Endothelial cell of umbilical vein (primary cell): ENCODE measurements around the gene PCDHGA1. TPM values are rescaled to one million over a fixed set of nuclear protein-coding genes. Genes with fewer than 3 reads are reported as not detected.

ENCODE experiments used
- BruUV-seq: library from RNA; stranded (reverse); fragments of 400-500 nt; replicated peaks from 2 replicates; lab custom pipeline; 2021; lab: Mats Ljungman, UMichigan
- CTCF ChIA-PET: fragments of 300-600, 350-600 bp; sonication (Branson Sonifier 250); formaldehyde crosslinking; loops from one replicate; lab custom pipeline; 2021; ENCODE audit warnings: antibody characterized with exemption, inconsistent platforms; lab: Charles Lee
- POLR2A ChIA-PET: fragments of 300-600, 350-600 bp; sonication (Branson Sonifier 250); formaldehyde crosslinking; loops from one replicate; lab custom pipeline; 2021; ENCODE audit warnings: antibody characterized with exemption, inconsistent platforms; lab: Charles Lee
- DNase-seq: peaks from one replicate; pipeline ENCODE4 v3.0.0-alpha.2; 2011; ENCODE audit warnings: low read depth, low spot score
- FAIRE-seq: peaks from 2 replicates; lab custom pipeline; 2011; peaks lifted over from hg19 to GRCh38; lab: Jason Lieb, UNC
- H2AFZ ChIP-seq: 2 replicates; pipeline ENCODE4 v1.6.0; 2012; ENCODE audit warnings: low read depth, low read length, control low read depth, inconsistent platforms
- H3K27ac ChIP-seq: 2 replicates; pipeline ENCODE4 v1.5.1; 2011; ENCODE audit warnings: low read depth, mild to moderate bottlenecking, control low read depth, low read length, moderate library complexity; ENCODE audit not compliant: insufficient read depth
- H3K27me3 ChIP-seq, 2 experiments: 2 replicates each; pipeline versions ENCODE4 v1.6.0 to v1.6.1; 2011; ENCODE audit warnings: low read length in 2 of 2, mixed read lengths in 1 of 2; ENCODE audit not compliant: control insufficient read depth in 2 of 2, insufficient read depth in 2 of 2
- H3K36me3 ChIP-seq, 2 experiments: 2 replicates in 1 of 2; 3 replicates in 1 of 2; pipeline ENCODE4 v1.5.1; 2011; ENCODE audit warnings: low read length in 2 of 2, mild to moderate bottlenecking in 1 of 2, moderate library complexity in 1 of 2; ENCODE audit not compliant: control insufficient read depth in 2 of 2, insufficient read depth in 2 of 2; ENCODE audit errors: extremely low read depth in 1 of 2
- H3K4me1 ChIP-seq: 3 replicates; pipeline ENCODE4 v1.5.1; 2011; ENCODE audit warnings: mild to moderate bottlenecking, low read length; ENCODE audit not compliant: control insufficient read depth, insufficient read depth; ENCODE audit errors: extremely low read depth
- H3K4me2 ChIP-seq: 2 replicates; pipeline ENCODE4 v1.6.1; 2011; ENCODE audit warnings: low read length, control low read depth, mixed read lengths; ENCODE audit not compliant: insufficient read depth
- H3K4me3 ChIP-seq, 3 experiments: fragments of 200-600 bp in 1 of 3; sonication (generic), shearing (Covaris generic) in 1 of 3; replicated peaks in 1 of 3; 2 replicates each; pipeline ENCODE4 v1.5.1; 2011 to 2016; ENCODE audit warnings: control low read depth in 3 of 3, low read length in 3 of 3, mild to moderate bottlenecking in 2 of 3, inconsistent platforms in 1 of 3, low read depth in 1 of 3, moderate library complexity in 1 of 3; ENCODE audit not compliant: insufficient read depth in 1 of 3
- H3K79me2 ChIP-seq: 2 replicates; pipeline ENCODE4 v1.6.0; 2012; ENCODE audit warnings: low read length, inconsistent platforms; ENCODE audit not compliant: control insufficient read depth, insufficient read depth
- H3K9ac ChIP-seq: replicated peaks from 2 replicates; pipeline ENCODE3; 2011; ENCODE audit warnings: low read length, control low read depth; ENCODE audit not compliant: insufficient read depth; ENCODE audit errors: extremely low read depth
- H3K9me1 ChIP-seq: replicated peaks from 3 replicates; pipeline ENCODE4 v1.6.0; 2011; ENCODE audit warnings: mild to moderate bottlenecking, low read length; ENCODE audit not compliant: control insufficient read depth, insufficient read depth; ENCODE audit errors: extremely low read depth
- H3K9me3 ChIP-seq: replicated peaks from 2 replicates; pipeline ENCODE4 v1.5.1; 2012; ENCODE audit warnings: low read length, inconsistent platforms; ENCODE audit not compliant: control insufficient read depth, insufficient read depth
- H4K20me1 ChIP-seq: replicated peaks from 2 replicates; pipeline ENCODE3; 2011; ENCODE audit warnings: mild to moderate bottlenecking, low read length; ENCODE audit not compliant: control insufficient read depth, insufficient read depth; ENCODE audit errors: extremely low read depth
- EZH2 ChIP-seq: IDR thresholded peaks from 2 replicates; pipeline ENCODE4 v1.6.1; 2012; ENCODE audit warnings: borderline replicate concordance, low read depth, mild to moderate bottlenecking, moderate library complexity, low read length, inconsistent platforms; ENCODE audit not compliant: severe bottlenecking
- FOS ChIP-seq: IDR thresholded peaks from 2 replicates; pipeline ENCODE4 v1.6.1; 2011; ENCODE audit warnings: mild to moderate bottlenecking, low read length, moderate library complexity, borderline replicate concordance; ENCODE audit not compliant: insufficient read depth
- GATA2 ChIP-seq: IDR thresholded peaks from 2 replicates; pipeline ENCODE4 v1.7.0; 2011; ENCODE audit warnings: low read depth, mild to moderate bottlenecking, moderate library complexity, mixed read lengths, low read length; ENCODE audit not compliant: insufficient read length, insufficient read depth
- JUN ChIP-seq: IDR thresholded peaks from 2 replicates; pipeline ENCODE4 v1.6.1; 2011; ENCODE audit warnings: borderline replicate concordance, low read depth; ENCODE audit not compliant: insufficient read length, insufficient read depth
- MAX ChIP-seq: IDR thresholded peaks from 2 replicates; pipeline ENCODE4 v1.6.1; 2011; ENCODE audit not compliant: insufficient read depth, insufficient read length
- MYC ChIP-seq: IDR thresholded peaks from one replicate; pipeline ENCODE4 v1.6.1; 2011; ENCODE audit warnings: mild to moderate bottlenecking, low read depth, low read length
- POLR2A ChIP-seq: IDR thresholded peaks from 2 replicates; pipeline ENCODE4 v1.6.1; 2012; ENCODE audit warnings: low read depth, mild to moderate bottlenecking, control low read depth, low read length
- POLR2AphosphoS5 ChIP-seq: IDR thresholded peaks from 2 replicates; pipeline ENCODE4 v1.6.1; 2012; ENCODE audit warnings: low read depth, mild to moderate bottlenecking, control low read depth, low read length, moderate library complexity; ENCODE audit not compliant: insufficient read depth
- dilution Hi-C: fragments of 300-500 bp; cut with MboI; formaldehyde crosslinking; loops from one replicate; pipeline ENCODE4 v1.15.0; 2019; ENCODE audit warnings: low sequenced_read_pairs; ENCODE audit not compliant: extremely low pct_ligation_motif_present
- intact Hi-C: fragments of 100-400 bp; cut with micrococcal nuclease; formaldehyde crosslinking; loops from one replicate; pipeline ENCODE4 v1.10.0; 2022
- polyA plus RNA-seq, 4 experiments: library from polyadenylated mRNA; depleted of rRNA in 3 of 4; stranded (reverse) in 3 of 4; unstranded in 1 of 4; fragments of >200 nt; gene quantifications; 2 replicates each; pipeline versions ENCODE4 v1.2.1 to v1.2.3, GENCODE V29; 2011 to 2012; ENCODE audit warnings: missing spikeins in 1 of 4
- total RNA-seq: library from RNA; stranded (reverse); gene quantifications from 2 replicates; pipeline ENCODE4 v1.2.3, GENCODE V29; 2021
- TF ChIP-seq, protein P1 (sequence below), 2 donors: IDR thresholded peaks; 1 replicate in 1 of 2; 2 replicates in 1 of 2; pipeline ENCODE4 v1.5.1; 2011; ENCODE audit warnings: low read length in 2 of 2, mild to moderate bottlenecking in 2 of 2, moderate library complexity in 2 of 2, control low read depth in 1 of 2, inconsistent platforms in 1 of 2, low read depth in 1 of 2; ENCODE audit not compliant: insufficient read depth in 1 of 2; ENCODE audit errors: extremely low read depth in 1 of 2

Gene PCDHGA1
- total and polyA plus RNA-seq, 2 donors (not counting 3 experiments of a cell fraction or from before 2014, with no cell fraction given) = 0.22 to 0.44 TPM

- Histone ChIP-seq H3K4me3 (no peak within 1 kb of the TSS), H3K4me1 (no peaks in the 10 kb centered on the region), H2AFZ (no peak within 1 kb of the TSS), H3K4me2 (no peak within 1 kb of the TSS), H3K27ac (no peak within 1 kb of the TSS), H3K79me2 (no peaks in the 10 kb centered on the region), H3K9me3 (no peaks in the 10 kb centered on the region), H3K9me1 (no peaks in the 10 kb centered on the region), H3K9ac (no peak within 1 kb of the TSS), H3K36me3 (no peaks in the 10 kb centered on the region), H4K20me1 (no peaks in the 10 kb centered on the region), H3K27me3 (no peaks in the 10 kb centered on the region)
- DNase-seq (no peak), FAIRE-seq (no peak)
- ChIA-PET POLR2A (no interaction called here), CTCF (no interaction called here)
- no TSS peak for BruUV-seq
- intact Hi-C loops (no loop called here), dilution Hi-C loops (no loop called here)
- no peak for TF ChIP-seq MYC
- TF ChIP-seq JUN = no peak
- no peak for TF ChIP-seq GATA2
- TF ChIP-seq POLR2AphosphoS5 = no peak
- no peak for TF ChIP-seq EZH2
- no peak for TF ChIP-seq MAX
- no peak for TF ChIP-seq FOS
- TF ChIP-seq, protein P1, sequence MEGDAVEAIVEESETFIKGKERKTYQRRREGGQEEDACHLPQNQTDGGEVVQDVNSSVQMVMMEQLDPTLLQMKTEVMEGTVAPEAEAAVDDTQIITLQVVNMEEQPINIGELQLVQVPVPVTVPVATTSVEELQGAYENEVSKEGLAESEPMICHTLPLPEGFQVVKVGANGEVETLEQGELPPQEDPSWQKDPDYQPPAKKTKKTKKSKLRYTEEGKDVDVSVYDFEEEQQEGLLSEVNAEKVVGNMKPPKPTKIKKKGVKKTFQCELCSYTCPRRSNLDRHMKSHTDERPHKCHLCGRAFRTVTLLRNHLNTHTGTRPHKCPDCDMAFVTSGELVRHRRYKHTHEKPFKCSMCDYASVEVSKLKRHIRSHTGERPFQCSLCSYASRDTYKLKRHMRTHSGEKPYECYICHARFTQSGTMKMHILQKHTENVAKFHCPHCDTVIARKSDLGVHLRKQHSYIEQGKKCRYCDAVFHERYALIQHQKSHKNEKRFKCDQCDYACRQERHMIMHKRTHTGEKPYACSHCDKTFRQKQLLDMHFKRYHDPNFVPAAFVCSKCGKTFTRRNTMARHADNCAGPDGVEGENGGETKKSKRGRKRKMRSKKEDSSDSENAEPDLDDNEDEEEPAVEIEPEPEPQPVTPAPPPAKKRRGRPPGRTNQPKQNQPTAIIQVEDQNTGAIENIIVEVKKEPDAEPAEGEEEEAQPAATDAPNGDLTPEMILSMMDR (IDR thresholded peaks at IDR 0.05; ENCODE audit: extremely low read depth in 1 of 2, insufficient read depth in 1 of 2, low read depth in 1 of 2, low read length in 2 of 2) = no peak
- no peak for TF ChIP-seq POLR2A
Measured at GRCh38 chr5:141303756-141304155, 26.6 kb upstream of the PCDHGA1 start, which contains the start of gene SLC25A2. Gene SLC25A2 (minus strand): TSS chr5:141304049. CDS start chr5:141303865, 184 bp downstream.
